Sigmoid colon (tissue), 7 donors: ENCODE results near the gene SLC30A3. TPM values are rescaled to one million over a fixed set of nuclear protein-coding genes. Genes with fewer than 3 reads are reported as not detected.
"Not testable (repeated sequence)": the region's sequence is repeated elsewhere in the genome, so short reads cannot be mapped to it uniquely, and the experiment has no call there.

Experiments
- DNase-seq: peaks from one replicate; pipeline ENCODE4 v3.0.0-alpha.2; 2019
- H3K27ac ChIP-seq, 4 donors: fragments of 200-600 bp; sonication (generic); one replicate each; pipeline ENCODE4 v1.5.1; 2016 to 2019; ENCODE audit warnings: mild to moderate bottlenecking in 1 of 4
- H3K27me3 ChIP-seq, 3 donors: fragments of 200-600 bp; sonication (generic); one replicate each; pipeline ENCODE4 v1.5.1; 2019; ENCODE audit warnings: mild to moderate bottlenecking in 1 of 3
- H3K36me3 ChIP-seq, 4 donors: fragments of 200-600 bp; sonication (generic); one replicate each; pipeline ENCODE4 v1.5.1; 2016 to 2019
- H3K4me1 ChIP-seq, 4 donors: fragments of 200-600 bp; sonication (generic); one replicate each; pipeline ENCODE4 v1.5.1; 2017 to 2019
- H3K4me3 ChIP-seq, 4 donors: fragments of 200-600 bp; sonication (generic); one replicate each; pipeline ENCODE4 v1.5.1; 2017 to 2019; ENCODE audit warnings: mild to moderate bottlenecking in 2 of 4, moderate library complexity in 1 of 4
- H3K9me3 ChIP-seq, 4 donors: fragments of 200-600 bp in 3 of 4; sonication (generic) in 3 of 4; one replicate each; pipeline versions ENCODE4 v1.5.1 to v1.6.1; 2013 to 2019
- EP300 ChIP-seq, 4 donors: sonication (generic); formaldehyde crosslinking; IDR thresholded peaks; one replicate each; pipeline ENCODE4 v1.6.1; 2017; ENCODE audit warnings: antibody characterized with exemption in 4 of 4
- POLR2A ChIP-seq, 2 donors: fragments of 450-650 bp; IDR thresholded peaks; one replicate each; pipeline ENCODE4 v1.6.1; 2016; ENCODE audit warnings: antibody characterized with exemption in 2 of 2, mild to moderate bottlenecking in 2 of 2, moderate library complexity in 2 of 2
- POLR2AphosphoS5 ChIP-seq, 4 donors: sonication (generic); formaldehyde crosslinking; IDR thresholded peaks; one replicate each; pipeline ENCODE4 v1.6.1; 2017; ENCODE audit warnings: antibody characterized with exemption in 4 of 4
- WGBS, 2 donors: extraction: QIAGEN DNeasy Blood & Tissue Kit; methylation state at CpG; one replicate each; pipeline ENCODE4 v1.1.7; 2013; 5-methylcytosine and 5-hydroxymethylcytosine counted together
- intact Hi-C: fragments of 100-400 bp; cut with DNase I; formaldehyde crosslinking; loops from one replicate; pipeline ENCODE4 v1.15.1; 2023
- polyA plus RNA-seq, 3 donors: library from polyadenylated mRNA; stranded (reverse); fragments of 200-250 nt; gene quantifications; one replicate each; pipeline ENCODE4 v1.2.3, GENCODE V29; 2013
- total RNA-seq, 4 donors: library from RNA; depleted of rRNA; stranded (reverse); fragments of >200 nt; gene quantifications; one replicate each; pipeline ENCODE4 v1.1.0, GENCODE V29; 2016
- TF ChIP-seq, protein P1 (sequence below), 4 experiments: fragments of 450-650 bp in 3 of 4; fragments of 200-600 bp in 1 of 4; IDR thresholded peaks; one replicate each; pipeline ENCODE4 v1.5.1; 2016 to 2019; ENCODE audit warnings: antibody characterized with exemption in 4 of 4, mild to moderate bottlenecking in 3 of 4, moderate library complexity in 2 of 4
- donor health status: healthy with polysubstance abuse.
- donor health status: Bipolar disorder and iron deficiency.
- donor health status: healthy.

Gene SLC30A3
- total and polyA plus RNA-seq, 7 donors, result 0.10 to 1.1 (median 0.60) TPM; not detected in 2

DNA sequence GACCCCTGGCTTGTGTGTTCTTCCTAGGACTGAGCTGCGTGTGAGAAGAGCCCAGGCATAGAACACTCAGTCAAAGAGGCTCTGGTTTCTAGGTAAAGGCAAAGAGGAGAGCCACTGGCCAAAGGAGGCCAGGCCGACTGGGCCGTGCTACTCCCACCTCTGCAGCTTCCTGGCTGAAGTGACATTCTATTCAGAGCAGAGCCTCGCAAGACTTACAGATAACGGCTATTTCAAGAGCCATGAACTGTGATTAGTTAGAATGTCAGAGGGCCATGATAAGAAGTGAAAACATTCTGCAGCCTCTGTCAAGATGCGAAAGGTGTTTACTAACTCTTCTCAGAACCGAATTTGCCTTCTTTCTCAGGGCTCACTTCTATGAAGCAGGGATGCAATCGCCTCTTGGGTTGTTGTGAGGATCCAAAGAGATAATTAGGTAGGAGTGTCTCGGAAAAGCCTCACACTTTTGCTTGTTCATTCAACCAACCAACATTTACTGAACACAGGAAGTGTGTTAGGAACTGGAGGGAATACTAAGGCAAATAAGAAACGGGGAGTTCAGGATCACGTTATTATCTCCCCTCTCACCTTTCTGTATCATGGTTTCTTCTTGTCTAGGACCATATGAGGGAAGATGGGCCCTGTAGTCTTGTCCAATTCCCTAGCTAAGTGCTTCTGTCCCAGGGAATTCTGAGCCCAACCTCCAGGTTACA is 8.9 kb upstream of the SLC30A3 start:
- Histone ChIP-seq H3K36me3 (no peaks in the 10 kb centered on the region), H3K4me1 (no peaks in the 10 kb centered on the region), H3K9me3 (no peaks in the 10 kb centered on the region), H3K27ac (no peak overlapping the region), H3K4me3 (no peak overlapping the region), H3K27me3 (peaks cover 0 to 37% (median 9%) of the 10 kb centered on the region in 3 donors)
- no peak for TF ChIP-seq POLR2A (IDR thresholded peaks at IDR 0.05)
- TF ChIP-seq POLR2AphosphoS5 (IDR thresholded peaks at IDR 0.05), result no peak
- no peak for TF ChIP-seq EP300 (IDR thresholded peaks at IDR 0.05)
- TF ChIP-seq, protein P1, sequence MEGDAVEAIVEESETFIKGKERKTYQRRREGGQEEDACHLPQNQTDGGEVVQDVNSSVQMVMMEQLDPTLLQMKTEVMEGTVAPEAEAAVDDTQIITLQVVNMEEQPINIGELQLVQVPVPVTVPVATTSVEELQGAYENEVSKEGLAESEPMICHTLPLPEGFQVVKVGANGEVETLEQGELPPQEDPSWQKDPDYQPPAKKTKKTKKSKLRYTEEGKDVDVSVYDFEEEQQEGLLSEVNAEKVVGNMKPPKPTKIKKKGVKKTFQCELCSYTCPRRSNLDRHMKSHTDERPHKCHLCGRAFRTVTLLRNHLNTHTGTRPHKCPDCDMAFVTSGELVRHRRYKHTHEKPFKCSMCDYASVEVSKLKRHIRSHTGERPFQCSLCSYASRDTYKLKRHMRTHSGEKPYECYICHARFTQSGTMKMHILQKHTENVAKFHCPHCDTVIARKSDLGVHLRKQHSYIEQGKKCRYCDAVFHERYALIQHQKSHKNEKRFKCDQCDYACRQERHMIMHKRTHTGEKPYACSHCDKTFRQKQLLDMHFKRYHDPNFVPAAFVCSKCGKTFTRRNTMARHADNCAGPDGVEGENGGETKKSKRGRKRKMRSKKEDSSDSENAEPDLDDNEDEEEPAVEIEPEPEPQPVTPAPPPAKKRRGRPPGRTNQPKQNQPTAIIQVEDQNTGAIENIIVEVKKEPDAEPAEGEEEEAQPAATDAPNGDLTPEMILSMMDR (IDR thresholded peaks at IDR 0.05), result no peak
- peak; percentile 8 for DNase-seq
- 70 to 80% methylated on average over 11 of the region's 11 CpGs for WGBS, 2 donors
- intact Hi-C loops, result no loop called here

- WGBS, 2 donors, result 57 to 65% methylated on average over 2 of the region's 2 CpGs
- TF ChIP-seq, protein P1 (IDR thresholded peaks at IDR 0.05), result no peak
- no peak for TF ChIP-seq POLR2AphosphoS5 (IDR thresholded peaks at IDR 0.05)
- TF ChIP-seq EP300 (IDR thresholded peaks at IDR 0.05), result no peak
- no peak for TF ChIP-seq POLR2A (IDR thresholded peaks at IDR 0.05)
- Histone ChIP-seq H3K4me3 (no peak overlapping the region), H3K36me3 (no peaks in the 10 kb centered on the region), H3K4me1 (no peaks in the 10 kb centered on the region), H3K27ac (no peak overlapping the region), H3K9me3 (no peaks in the 10 kb centered on the region), H3K27me3 (peaks cover 2 to 43% (median 19%) of the 10 kb centered on the region in 3 donors)
- no peak for DNase-seq
- intact Hi-C loops, result no loop called here
Measured at GRCh38 chr2:27270670-27271069, 7.8 kb upstream of the SLC30A3 start.

DNA sequence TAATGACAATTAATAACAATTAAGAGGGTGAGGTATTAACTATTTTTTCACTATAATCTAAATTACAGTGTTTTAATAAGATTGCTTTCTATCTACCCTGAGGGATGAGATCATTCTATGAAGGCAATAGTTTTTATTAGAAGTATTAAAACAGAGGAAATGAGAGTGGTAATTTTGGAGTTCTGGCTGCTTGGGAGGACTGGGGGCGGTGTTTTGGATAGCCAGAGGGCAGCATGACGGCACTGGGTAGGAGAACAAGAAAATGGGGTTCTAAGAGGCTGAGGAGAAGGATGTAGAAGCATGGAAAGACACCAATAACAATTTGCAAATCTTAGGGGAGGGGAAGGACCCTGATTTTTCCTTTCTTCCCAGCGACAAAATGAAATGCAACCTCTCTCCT is 7.3 kb upstream of the SLC30A3 start:
- H3K4me1 ChIP-seq, result peaks cover 0 to 3% (median 2%) of the 10 kb centered on the region in 4 donors
- H3K36me3 ChIP-seq, result no peaks in the 10 kb centered on the region
- H3K27ac ChIP-seq, result no peak overlapping the region
- no peak overlapping the region for H3K4me3 ChIP-seq
- peaks cover 7 to 44% (median 22%) of the 10 kb centered on the region in 3 donors for H3K27me3 ChIP-seq
- TF ChIP-seq EP300 (IDR thresholded peaks at IDR 0.05), result no peak
- TF ChIP-seq POLR2A (IDR thresholded peaks at IDR 0.05), result no peak
- TF ChIP-seq, protein P1 (IDR thresholded peaks at IDR 0.05), result no peak
- no peak for TF ChIP-seq POLR2AphosphoS5 (IDR thresholded peaks at IDR 0.05)
- intact Hi-C loops, result no loop called here
- H3K9me3 ChIP-seq, result no peaks in the 10 kb centered on the region
- WGBS, 2 donors, result 80 to 87% methylated on average over 3 of the region's 3 CpGs
- DNase-seq, result no peak

- DNase-seq, H3K36me3 ChIP-seq, H3K9me3 ChIP-seq, H3K27ac ChIP-seq, H3K4me3 ChIP-seq, intact Hi-C loops: not testable (repeated sequence)
- 91 to 93% methylated on average over 13 of the region's 13 CpGs for WGBS, 2 donors
- Histone ChIP-seq H3K4me1 (peaks cover 0 to 21% (median 20%) of the 10 kb centered on the region in 4 donors), H3K27me3 (peaks cover 19 to 61% (median 40%) of the 10 kb centered on the region in 3 donors)
Measured at GRCh38 chr2:27268296-27268695, 5.4 kb upstream of the SLC30A3 start.

DNA sequence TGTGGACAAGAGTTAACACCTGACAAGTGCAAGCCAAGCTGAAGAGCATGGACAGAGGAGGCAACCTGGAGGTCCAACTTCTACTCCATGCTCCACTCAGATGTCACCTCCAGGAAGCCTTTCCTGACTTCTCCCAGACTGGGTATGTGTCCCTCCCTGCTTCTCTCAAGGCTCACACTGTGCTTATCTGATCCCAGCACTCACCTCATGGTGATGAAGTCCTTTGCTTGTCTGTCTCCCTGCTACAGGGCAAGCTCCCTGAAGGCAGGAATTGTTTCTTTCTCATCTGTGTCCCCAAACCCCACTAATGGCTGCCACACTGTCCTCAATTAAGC is 2.7 kb upstream of the SLC30A3 start:
- Histone ChIP-seq H3K27ac (no peak overlapping the region), H3K4me1 (peaks cover 0 to 38% (median 37%) of the 10 kb centered on the region in 4 donors), H3K4me3 (no peak overlapping the region), H3K9me3 (no peaks in the 10 kb centered on the region), H3K36me3 (no peaks in the 10 kb centered on the region), H3K27me3 (peaks cover 43 to 83% (median 68%) of the 10 kb centered on the region in 3 donors)
- intact Hi-C loops, result no loop called here
- TF ChIP-seq EP300 (IDR thresholded peaks at IDR 0.05) (no peak), POLR2A (IDR thresholded peaks at IDR 0.05) (no peak), POLR2AphosphoS5 (IDR thresholded peaks at IDR 0.05) (no peak)
- DNase-seq, result no peak
